Panc1 (cell line): ENCODE data around the gene CMIP. TPM values are rescaled to one million over a fixed set of nuclear protein-coding genes. Genes with fewer than 3 reads are reported as not detected.

Source experiments
- ATAC-seq: fragments of 200-7000 bp; cut with Tn5 transposase; 2 replicates; pipeline ENCODE4 v1.9.1; 2020; ENCODE audit warnings: mild to moderate bottlenecking, moderate library complexity
- BruUV-seq: library from RNA; stranded (reverse); fragments of 400-500 nt; replicated peaks from 2 replicates; lab custom pipeline; 2021; lab: Mats Ljungman, UMichigan
- CTCF ChIA-PET: fragments of 300-600 bp; sonication (Branson Sonifier 250); formaldehyde crosslinking; loops from one replicate; lab custom pipeline; 2022; ENCODE audit warnings: antibody characterized with exemption; lab: Charles Lee
- POLR2A ChIA-PET: fragments of 300-600 bp; sonication (Branson Sonifier 250); formaldehyde crosslinking; loops from one replicate; lab custom pipeline; 2022; ENCODE audit warnings: antibody characterized with exemption; lab: Charles Lee
- DNase-seq: peaks from one replicate; pipeline ENCODE4 v3.0.0-alpha.2; 2010; ENCODE audit warnings: low read depth, low spot score
- H3K27ac ChIP-seq: 2 replicates; pipeline ENCODE4 v1.5.1; 2011; ENCODE audit warnings: mild to moderate bottlenecking, low read length, inconsistent platforms
- H3K27me3 ChIP-seq: fragments of 200-500 bp; sonication (Bioruptor generic); 2 replicates; pipeline ENCODE4 v1.6.0; 2014; ENCODE audit warnings: low read length, inconsistent platforms; ENCODE audit not compliant: control insufficient read depth, insufficient read depth
- H3K36me3 ChIP-seq: fragments of 200-500 bp; sonication (Bioruptor generic); 2 replicates; pipeline ENCODE4 v1.5.1; 2014; ENCODE audit warnings: inconsistent platforms, mild to moderate bottlenecking, low read length, moderate library complexity; ENCODE audit not compliant: control insufficient read depth, insufficient read depth
- H3K4me1 ChIP-seq: 2 replicates; pipeline ENCODE4 v1.5.1; 2011; ENCODE audit warnings: inconsistent platforms, mild to moderate bottlenecking, low read length, moderate library complexity; ENCODE audit not compliant: control insufficient read depth, insufficient read depth
- H3K4me3 ChIP-seq, 2 experiments: 2 replicates each; pipeline ENCODE4 v1.5.1; 2011 to 2012; ENCODE audit warnings: low read depth in 2 of 2, low read length in 2 of 2, mild to moderate bottlenecking in 2 of 2, inconsistent platforms in 1 of 2, moderate library complexity in 1 of 2
- H3K9me3 ChIP-seq: fragments of 200-500 bp; sonication (Bioruptor generic); 2 replicates; pipeline ENCODE4 v1.5.1; 2014; ENCODE audit warnings: low read depth, mild to moderate bottlenecking, inconsistent platforms, low read length, moderate library complexity; ENCODE audit not compliant: control insufficient read depth, insufficient read depth
- POLR2AphosphoS5 ChIP-seq: IDR thresholded peaks from 2 replicates; pipeline ENCODE4 v1.6.1; 2012; ENCODE audit warnings: mild to moderate bottlenecking, low read depth, low read length, moderate library complexity
- SIN3A ChIP-seq: IDR thresholded peaks from 2 replicates; pipeline ENCODE4 v1.6.1; 2012; ENCODE audit warnings: low read depth, mild to moderate bottlenecking, low read length, moderate library complexity, borderline replicate concordance; ENCODE audit not compliant: insufficient read depth
- TCF7L2 ChIP-seq: IDR thresholded peaks from 2 replicates; pipeline ENCODE4 v1.6.1; 2011; ENCODE audit warnings: mild to moderate bottlenecking, low read depth, low read length, inconsistent platforms
- in situ Hi-C: cut with HindIII; loops from 2 replicates; pipeline ENCODE4 v1.10.0; 2016; ENCODE audit warnings: low sequenced_read_pairs, low pct_unique_long_range_greater_than_20kb
- intact Hi-C: fragments of 100-400 bp; cut with micrococcal nuclease; formaldehyde crosslinking; loops from one replicate; pipeline ENCODE4 v1.10.0; 2022; ENCODE audit not compliant: unreplicated experiment
- total RNA-seq: library from RNA; stranded (reverse); gene quantifications from one replicate; pipeline ENCODE4 v1.2.1, GENCODE V29; 2021; ENCODE audit not compliant: unreplicated experiment
- TF ChIP-seq, protein P1 (sequence below), 2 experiments: IDR thresholded peaks; 2 replicates each; pipeline ENCODE4 v1.6.1; 2011 to 2012; ENCODE audit warnings: low read depth in 2 of 2, control low read depth in 1 of 2, low read length in 1 of 2, mild to moderate bottlenecking in 1 of 2, moderate library complexity in 1 of 2; ENCODE audit not compliant: insufficient read depth in 1 of 2
- TF ChIP-seq, protein P2 (sequence below): fragments of 450-650 bp; IDR thresholded peaks from 2 replicates; pipeline ENCODE4 v1.5.1; 2017; ENCODE audit warnings: mild to moderate bottlenecking

The CMIP gene
- total RNA-seq, 1 experiment from 2014 or later = 49.7 TPM

- no peaks in the 10 kb centered on the region for H3K4me1 ChIP-seq
- ChIA-PET CTCF (no interaction called here), POLR2A (interaction anchor here (0.6 kb wide), 1 partner anchor 566 kb away, joined by 5 read pairs; no protein-coding TSS in a partner anchor)
- no TSS peak for BruUV-seq
- no peaks in the 10 kb centered on the region for H3K9me3 ChIP-seq
- in situ Hi-C loops (no loop called here), intact Hi-C loops (no loop called here)
- TF ChIP-seq TCF7L2 (no peak), POLR2AphosphoS5 (no peak), SIN3A (no peak)
- TF ChIP-seq, protein P1, sequence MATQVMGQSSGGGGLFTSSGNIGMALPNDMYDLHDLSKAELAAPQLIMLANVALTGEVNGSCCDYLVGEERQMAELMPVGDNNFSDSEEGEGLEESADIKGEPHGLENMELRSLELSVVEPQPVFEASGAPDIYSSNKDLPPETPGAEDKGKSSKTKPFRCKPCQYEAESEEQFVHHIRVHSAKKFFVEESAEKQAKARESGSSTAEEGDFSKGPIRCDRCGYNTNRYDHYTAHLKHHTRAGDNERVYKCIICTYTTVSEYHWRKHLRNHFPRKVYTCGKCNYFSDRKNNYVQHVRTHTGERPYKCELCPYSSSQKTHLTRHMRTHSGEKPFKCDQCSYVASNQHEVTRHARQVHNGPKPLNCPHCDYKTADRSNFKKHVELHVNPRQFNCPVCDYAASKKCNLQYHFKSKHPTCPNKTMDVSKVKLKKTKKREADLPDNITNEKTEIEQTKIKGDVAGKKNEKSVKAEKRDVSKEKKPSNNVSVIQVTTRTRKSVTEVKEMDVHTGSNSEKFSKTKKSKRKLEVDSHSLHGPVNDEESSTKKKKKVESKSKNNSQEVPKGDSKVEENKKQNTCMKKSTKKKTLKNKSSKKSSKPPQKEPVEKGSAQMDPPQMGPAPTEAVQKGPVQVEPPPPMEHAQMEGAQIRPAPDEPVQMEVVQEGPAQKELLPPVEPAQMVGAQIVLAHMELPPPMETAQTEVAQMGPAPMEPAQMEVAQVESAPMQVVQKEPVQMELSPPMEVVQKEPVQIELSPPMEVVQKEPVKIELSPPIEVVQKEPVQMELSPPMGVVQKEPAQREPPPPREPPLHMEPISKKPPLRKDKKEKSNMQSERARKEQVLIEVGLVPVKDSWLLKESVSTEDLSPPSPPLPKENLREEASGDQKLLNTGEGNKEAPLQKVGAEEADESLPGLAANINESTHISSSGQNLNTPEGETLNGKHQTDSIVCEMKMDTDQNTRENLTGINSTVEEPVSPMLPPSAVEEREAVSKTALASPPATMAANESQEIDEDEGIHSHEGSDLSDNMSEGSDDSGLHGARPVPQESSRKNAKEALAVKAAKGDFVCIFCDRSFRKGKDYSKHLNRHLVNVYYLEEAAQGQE (IDR thresholded peaks at IDR 0.05; ENCODE audit: insufficient read depth in 1 of 2, low read depth in 2 of 2, low read length in 1 of 2) = no peak
- TF ChIP-seq, protein P2, sequence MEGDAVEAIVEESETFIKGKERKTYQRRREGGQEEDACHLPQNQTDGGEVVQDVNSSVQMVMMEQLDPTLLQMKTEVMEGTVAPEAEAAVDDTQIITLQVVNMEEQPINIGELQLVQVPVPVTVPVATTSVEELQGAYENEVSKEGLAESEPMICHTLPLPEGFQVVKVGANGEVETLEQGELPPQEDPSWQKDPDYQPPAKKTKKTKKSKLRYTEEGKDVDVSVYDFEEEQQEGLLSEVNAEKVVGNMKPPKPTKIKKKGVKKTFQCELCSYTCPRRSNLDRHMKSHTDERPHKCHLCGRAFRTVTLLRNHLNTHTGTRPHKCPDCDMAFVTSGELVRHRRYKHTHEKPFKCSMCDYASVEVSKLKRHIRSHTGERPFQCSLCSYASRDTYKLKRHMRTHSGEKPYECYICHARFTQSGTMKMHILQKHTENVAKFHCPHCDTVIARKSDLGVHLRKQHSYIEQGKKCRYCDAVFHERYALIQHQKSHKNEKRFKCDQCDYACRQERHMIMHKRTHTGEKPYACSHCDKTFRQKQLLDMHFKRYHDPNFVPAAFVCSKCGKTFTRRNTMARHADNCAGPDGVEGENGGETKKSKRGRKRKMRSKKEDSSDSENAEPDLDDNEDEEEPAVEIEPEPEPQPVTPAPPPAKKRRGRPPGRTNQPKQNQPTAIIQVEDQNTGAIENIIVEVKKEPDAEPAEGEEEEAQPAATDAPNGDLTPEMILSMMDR = no peak
- ATAC-seq (no peak), DNase-seq (no peak)
- no peaks in the 10 kb centered on the region for H3K36me3 ChIP-seq
- no peak overlapping the region for H3K27ac ChIP-seq
- no peaks in the 10 kb centered on the region for H3K27me3 ChIP-seq
- H3K4me3 ChIP-seq = no peak overlapping the region
These were observed 311.5 kb downstream of the CMIP start for GRCh38 chr16:81755915-81756614.

DNA sequence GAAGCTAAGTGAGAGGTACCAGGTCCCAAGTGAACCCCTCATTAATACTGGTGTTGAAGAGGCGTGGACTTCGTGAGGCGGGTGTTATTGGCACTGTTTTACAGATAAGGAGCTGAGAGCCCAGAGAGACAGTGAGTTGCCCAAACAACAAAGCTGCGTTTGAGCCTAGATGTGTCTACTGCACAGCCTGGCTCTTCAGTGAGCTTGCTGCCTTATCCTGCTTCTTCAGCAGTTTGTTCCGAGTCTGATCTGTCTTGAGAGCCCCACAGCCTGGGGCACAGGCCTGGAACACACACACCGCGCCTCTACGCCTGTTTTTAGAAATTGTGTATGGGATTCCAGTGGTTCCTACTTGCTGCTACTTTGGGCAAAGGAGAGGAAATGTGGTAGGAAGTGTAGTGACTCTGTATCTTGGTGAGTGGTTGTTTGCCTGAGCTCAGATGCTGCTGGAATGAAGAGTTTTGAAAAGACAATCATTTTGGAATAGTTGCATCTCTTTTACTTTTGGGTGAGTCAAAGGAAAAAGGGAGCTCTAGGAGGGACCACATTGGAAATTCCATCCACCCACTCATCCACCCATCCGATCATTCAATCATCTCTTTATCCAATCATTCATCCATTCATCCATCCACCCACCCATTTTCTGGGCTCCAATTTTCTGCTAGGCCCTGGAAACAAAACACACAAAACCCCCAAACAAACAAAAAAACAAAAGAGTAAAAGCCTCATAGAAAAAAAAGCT is 312.2 kb downstream of the CMIP start:
- Histone ChIP-seq H3K27ac (no peak overlapping the region), H3K27me3 (no peaks in the 10 kb centered on the region), H3K4me1 (no peaks in the 10 kb centered on the region), H3K4me3 (no peak overlapping the region), H3K9me3 (no peaks in the 10 kb centered on the region), H3K36me3 (no peaks in the 10 kb centered on the region)
- in situ Hi-C loops = no loop called here
- ATAC-seq (no peak), DNase-seq (no peak)
- no TSS peak for BruUV-seq
- CTCF ChIA-PET = no interaction called here
- POLR2A ChIA-PET = interaction anchor here (0.6 kb wide), 2 partner anchors 357 to 567 kb away, joined by 4 to 5 read pairs; no protein-coding TSS in a partner anchor
- TF ChIP-seq SIN3A (no peak), POLR2AphosphoS5 (no peak), TCF7L2 (no peak)
- TF ChIP-seq, protein P1 (IDR thresholded peaks at IDR 0.05; ENCODE audit: insufficient read depth in 1 of 2, low read depth in 2 of 2, low read length in 1 of 2) = no peak
- TF ChIP-seq, protein P2 = no peak
- intact Hi-C loops = no loop called here
